GM18526 (cell line): ENCODE results near the gene CUEDC2.

ENCODE experiments used
- POLR2A ChIP-seq: IDR thresholded peaks from 3 replicates; pipeline ENCODE4 v1.6.1; 2011; ENCODE audit not compliant: insufficient read length; ENCODE audit errors: extremely low read depth

CUEDC2 gene, protein sequence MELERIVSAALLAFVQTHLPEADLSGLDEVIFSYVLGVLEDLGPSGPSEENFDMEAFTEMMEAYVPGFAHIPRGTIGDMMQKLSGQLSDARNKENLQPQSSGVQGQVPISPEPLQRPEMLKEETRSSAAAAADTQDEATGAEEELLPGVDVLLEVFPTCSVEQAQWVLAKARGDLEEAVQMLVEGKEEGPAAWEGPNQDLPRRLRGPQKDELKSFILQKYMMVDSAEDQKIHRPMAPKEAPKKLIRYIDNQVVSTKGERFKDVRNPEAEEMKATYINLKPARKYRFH

DNA sequence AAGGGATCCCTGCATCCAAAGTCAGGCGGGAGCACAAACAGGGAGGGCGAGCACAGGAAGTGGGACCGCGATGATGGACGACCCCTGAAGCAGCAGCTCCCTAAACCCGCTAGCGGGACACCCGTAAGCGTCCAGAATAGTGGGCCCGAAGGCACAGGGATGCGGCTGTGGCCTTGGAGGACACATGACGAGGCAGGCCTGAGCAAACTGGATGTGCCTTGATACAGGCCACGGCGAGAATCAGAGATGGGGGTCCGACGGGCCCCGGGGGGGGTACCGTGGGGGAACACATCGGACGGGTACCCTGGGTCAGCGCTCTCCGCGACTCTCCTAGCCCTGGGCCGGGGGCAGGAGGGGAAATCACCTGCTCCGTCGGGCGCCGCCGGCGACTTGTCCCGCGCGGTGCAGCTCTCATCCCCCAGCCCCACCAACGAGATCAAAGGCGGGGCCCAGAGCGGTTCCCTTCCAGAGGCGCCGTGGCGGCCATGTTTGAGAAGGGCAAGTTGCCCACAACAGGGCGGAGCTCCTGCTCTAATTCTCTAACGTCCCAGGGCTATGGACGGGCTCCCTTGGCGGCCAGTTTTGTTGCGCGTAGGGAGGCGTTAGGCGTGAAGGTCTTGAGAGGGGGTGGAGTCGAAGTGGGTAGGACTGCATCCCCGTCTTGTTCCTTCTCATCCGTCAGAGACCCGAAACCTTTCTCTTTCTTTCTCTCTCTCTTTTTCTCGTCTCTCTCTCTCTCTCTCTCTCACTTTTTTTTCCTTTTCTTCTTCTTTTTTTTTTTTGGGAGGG is at the start of gene CUEDC2:
TSS of gene CUEDC2 (minus strand) at position 413 of the 789 bp plus-strand sequence. CDS start 7,386 bp downstream, outside the sequence.
- TF ChIP-seq POLR2A: peak; percentile 75

DNA sequence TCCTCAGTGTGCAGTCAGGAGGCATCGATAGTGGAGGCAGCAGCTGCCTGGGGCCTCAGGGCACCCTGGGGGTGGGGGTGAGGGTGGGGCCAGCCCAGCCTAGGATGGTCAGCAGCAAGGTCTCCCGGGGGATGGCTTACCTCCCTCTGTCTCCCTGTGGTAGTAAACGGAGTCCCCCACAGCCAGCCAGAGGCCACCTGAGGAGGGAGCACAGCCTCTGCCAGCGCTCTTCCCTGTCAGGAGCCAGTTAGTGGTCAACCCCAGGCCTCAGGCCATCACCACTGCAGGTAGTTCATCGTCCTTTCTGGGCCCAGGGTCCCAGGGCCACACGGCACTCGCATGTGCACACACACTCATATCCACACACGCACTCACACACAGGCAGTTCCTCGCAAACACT is 48.0 kb upstream of the CUEDC2 start:
- no peak for TF ChIP-seq POLR2A

DNA sequence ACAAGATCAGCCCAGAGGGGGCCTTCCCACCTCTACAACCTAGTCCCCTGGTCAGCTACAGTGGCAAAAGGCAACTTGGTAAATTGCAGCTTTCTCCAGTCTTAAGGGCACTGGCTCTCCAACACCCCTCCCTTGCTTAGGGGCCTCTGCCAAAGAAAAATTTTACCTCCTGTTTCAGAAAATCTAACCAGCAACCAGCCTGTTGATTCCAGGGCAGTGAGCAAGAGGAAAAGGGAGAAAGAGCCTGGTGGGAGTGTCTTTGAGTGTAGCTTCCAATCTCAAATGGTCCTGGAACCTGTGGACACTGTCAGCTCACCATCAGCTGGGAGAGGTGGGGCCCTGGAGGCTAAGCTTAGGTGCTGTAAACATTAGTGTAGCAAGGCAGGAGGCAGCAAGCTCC is 47.3 kb upstream of the CUEDC2 start:
- no peak for TF ChIP-seq POLR2A

DNA sequence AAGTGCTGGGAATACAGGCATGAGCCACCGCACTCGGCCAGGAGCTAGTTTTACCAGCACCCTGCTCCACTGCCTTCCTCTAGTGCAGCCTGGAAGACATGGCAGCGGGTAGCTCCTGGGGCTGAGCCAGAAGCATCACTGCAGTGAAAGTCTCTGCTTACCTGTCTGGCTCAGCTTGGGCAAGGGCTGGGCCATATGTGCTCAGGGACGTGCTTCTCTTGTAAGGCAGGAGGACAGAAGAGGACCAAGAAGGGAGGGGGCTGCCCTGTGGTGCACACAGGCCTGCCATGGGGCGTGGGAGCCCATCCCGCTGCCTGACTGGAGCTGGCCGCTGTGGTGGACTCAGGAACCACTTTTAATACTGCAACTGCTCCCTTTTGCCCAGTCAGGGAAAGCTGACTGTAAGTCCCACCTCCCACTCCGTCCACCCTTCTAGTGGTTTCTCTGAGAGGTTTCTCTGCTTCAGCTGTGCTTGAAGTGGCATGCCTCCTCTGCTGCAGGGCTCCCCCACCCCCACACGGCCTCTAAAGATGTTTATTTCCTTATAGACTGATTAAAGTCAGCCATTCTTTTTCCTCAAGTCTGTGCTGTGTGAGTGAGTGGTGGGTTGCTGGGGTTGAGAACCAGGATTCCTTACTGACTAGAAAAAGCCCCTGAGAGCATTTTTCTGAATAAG is 44.2 kb upstream of the CUEDC2 start:
- TF ChIP-seq POLR2A: no peak

DNA sequence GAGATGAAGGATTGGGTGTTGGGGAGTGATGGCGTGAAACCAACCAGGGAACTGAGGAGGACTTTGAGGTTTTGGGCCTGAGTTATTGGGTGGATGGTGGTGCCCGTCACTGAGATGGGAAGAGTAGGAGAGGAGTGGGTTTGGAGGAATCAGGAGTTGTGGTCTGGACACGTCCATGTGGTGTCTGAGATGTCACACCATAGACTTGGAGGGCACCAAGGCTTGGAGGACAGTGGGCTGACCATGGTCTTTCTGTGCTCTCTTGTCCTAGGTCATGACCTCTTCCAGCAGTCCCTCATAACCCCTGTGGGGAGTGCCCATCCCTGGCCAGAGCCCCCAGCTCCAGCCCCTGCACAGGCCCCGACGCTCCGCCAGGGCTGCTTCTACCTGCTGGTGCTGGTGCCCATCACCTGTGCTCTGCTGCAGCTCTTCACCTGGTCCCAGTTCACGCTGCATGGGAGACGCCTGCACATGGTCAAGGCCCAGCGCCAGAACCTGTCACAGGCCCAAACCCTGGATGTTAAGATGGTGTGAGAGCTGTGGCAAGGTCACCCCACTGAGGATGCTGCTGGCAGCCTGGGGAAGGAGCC is 43.2 kb upstream of the CUEDC2 start:
- TF ChIP-seq POLR2A: no peak

DNA sequence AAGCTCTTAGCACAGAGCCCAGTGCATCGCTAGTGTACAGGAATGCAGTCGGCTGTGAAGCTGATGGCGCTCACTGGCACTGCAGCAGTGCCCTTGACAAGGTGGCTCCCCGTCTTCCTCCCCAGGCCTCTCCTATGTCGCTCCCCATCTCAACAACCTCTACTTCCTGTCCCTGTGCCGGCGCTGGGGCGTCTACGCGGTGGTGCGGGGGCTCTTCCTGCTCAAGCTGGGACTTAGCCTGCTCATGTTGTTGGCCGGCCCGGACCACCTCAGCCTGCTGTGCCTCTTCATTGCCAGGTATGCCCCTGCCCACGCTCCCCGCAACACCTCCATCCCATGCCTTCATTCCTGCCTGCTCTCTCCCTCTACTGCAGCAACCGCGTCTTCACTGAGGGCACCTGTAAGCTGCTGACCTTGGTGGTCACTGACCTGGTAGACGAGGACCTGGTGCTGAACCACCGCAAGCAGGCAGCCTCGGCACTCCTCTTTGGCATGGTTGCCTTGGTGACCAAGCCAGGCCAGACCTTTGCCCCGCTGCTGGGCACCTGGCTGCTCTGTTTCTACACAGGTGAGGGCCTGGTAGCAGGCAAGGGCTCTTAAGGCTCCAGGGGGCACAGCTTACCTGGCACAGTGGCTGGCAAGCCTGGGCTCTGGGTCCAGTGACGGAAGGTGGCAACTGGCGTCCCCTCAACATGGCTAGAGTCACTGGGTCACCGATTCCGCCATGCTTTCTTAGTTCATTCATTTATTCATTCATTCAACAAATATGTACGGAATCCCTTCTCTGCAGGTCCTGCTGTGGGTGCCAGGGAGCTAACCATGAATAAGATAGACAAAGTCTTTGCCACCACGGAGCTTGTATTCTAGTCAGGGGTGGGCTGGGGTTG is 41.3 kb upstream of the CUEDC2 start:
- TF ChIP-seq POLR2A: no peak

DNA sequence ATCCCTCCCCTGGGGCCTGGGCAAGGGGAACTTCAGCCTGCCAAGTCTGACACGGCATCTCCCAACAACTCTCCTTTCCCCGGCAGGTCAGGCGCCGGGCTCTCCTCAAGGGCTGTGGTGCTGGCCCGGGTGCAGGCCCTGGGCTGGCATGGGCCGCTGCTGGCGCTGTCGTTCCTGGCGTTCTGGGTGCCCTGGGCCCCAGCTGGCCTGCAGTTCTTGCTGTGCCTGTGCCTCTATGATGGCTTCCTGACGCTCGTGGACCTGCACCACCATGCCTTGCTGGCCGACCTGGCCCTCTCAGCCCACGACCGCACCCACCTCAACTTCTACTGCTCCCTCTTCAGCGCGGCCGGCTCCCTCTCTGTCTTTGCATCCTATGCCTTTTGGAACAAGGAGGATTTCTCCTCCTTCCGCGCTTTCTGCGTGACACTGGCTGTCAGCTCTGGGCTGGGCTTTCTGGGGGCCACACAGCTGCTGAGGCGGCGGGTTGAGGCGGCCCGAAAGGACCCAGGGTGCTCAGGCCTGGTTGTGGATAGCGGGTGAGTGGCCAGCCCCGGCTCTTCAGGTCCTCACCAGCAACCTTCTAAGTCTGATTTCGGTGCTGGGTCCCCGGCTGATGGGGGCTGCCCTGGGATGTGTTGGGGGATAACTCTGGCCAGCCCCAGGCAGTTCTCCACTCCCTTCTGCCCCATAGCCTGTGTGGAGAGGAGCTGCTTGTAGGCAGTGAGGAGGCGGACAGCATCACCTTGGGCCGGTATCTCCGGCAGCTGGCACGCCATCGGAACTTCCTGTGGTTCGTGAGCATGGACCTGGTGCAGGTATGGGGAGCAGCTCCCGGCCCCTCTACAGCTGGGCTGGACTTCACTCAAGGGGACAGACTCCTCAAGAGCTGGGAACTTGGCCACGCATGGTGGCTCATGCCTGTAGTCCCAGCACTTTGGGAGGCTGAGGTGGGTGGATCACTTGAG is 38.5 kb upstream of the CUEDC2 start:
- TF ChIP-seq POLR2A: no peak

DNA sequence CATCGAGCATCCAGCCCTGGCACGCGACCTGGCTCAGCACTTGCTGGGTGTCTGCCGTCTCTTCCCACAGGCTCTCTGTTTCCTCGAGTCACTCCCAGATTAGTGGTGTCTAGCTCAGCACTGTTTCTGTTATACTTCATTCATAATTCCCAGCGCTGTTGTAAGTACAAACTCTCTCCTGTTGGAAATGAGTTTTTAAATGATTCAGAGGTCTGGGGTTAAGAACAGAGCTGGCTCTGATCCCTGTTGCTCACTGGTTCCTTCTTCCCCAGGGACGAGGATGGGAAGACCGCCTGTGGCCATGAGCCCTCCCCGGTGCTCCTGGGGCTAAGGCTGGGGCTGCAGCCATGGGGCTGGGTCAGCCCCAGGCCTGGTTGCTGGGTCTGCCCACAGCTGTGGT is 36.3 kb upstream of the CUEDC2 start:
- no peak for TF ChIP-seq POLR2A

DNA sequence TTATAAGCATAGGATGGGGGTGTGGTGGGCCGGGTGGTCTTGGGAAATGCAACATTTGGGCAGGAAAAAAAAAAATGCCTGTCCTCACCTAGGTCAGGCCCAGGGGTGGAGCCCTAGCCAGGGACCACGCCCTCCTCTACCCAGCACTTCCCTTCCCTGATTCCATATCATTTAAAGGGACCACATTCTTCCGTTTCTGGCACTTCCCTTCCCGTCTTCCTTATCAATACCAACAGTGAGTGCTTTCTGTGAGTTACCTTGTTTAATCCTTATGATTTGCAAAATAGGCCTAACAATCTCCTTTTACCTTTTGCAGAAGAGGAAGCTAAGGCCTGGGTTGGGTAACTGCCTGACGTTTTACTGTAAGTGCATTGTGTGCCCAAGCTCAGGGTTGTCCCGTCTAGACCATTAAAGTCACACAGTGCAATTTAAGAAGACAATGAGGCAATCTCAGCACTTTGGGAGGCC is 35.6 kb upstream of the CUEDC2 start:
- no peak for TF ChIP-seq POLR2A

DNA sequence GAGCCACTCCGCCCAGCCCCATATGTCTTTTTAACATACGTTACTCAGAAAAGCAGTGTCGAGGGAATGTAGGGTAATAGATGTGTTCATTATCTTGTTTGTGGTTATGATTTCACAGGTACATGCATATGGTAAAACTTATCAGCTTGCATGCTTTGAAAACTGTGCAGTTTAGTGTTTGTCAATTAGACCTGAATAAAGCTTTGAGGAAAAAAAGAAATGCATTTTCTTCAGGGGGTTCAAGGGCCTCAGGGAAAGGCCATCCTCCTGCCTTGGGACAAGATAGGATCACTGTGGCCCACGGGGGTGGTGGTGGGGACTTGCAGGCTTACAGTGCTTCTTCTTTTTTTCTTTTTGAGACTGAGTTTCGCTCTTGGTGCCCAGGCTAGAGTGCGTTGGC is 34.9 kb upstream of the CUEDC2 start:
- no peak for TF ChIP-seq POLR2A

DNA sequence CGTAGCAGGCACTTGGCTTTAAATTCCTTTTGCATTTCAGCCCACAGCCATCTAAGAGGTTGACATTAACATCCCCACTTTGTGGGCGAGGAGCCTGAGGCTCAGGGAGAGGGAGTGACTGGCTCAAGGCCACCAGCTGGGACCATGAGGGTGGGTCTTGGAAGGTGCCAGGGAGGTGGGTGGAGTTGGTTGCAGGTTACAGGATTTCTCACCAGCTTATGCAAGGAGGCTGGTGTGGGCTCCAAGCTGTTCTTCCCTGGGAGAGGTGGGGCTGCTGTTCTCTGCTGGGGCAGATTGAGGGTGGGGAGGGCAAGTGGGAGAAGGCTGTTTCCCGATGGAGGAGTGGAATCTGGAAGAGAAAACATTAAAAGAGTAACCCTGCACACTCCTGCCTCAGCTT is 33.1 kb upstream of the CUEDC2 start:
- no peak for TF ChIP-seq POLR2A

DNA sequence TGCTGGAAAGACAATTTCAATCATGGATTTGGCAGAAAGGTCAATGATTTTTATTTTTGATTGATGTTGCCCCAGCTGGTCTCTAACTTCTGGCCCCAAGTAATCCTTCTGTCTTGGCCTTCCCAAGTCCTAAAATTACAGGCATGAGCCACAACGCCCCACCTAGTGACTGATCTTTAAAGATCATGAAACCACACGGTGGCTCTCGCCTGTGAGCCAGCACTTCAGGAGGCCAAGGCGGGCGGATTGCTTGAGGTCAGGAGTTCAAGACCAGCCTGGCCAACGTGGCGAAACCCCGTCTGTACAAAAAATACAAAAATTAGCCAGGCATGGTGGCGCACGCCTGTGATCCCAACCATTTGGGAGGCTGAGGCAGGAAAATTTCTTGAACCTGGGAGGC is 31.6 kb upstream of the CUEDC2 start:
- no peak for TF ChIP-seq POLR2A

DNA sequence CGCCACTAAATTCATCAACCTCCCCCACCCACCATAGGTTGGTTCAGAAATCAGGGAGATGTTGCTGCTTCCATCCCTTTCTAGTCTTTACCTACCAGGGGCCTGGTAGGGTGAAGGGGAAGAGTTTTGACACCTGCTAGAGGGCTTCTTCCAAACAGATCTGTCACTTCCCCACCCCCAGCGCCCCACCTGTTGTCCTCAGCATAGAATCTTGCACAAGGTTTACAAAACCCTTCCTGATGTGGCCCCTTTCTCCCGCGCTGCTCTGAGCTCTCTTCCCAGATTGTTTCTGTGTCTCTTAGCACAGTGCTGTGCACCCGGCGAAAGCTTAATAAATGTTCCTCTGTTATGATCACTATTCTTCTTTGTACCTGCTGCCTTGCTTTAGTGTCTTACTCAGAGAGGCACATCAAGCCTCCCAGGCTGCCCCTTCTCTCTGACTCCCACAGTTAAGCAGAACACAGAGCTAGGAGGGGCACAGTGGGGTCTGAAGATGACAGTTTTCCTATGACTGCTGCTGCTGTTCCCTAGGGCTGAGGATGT is 30.2 kb upstream of the CUEDC2 start:
- TF ChIP-seq POLR2A: no peak
